ENCODE data around the gene PTDSS2. TPM values are rescaled to one million over a fixed set of nuclear protein-coding genes. Genes with fewer than 3 reads are reported as not detected.
A peak's percentile ranks its signal among the peaks of the same experiment; 100 is the strongest.

PTDSS2 gene
- total and polyA plus RNA-seq, 9 of the 15 experiments (the other 6 are each of a cell fraction or from before 2014, with no cell fraction given), result 0.45 to 53.9 (median 17.2) TPM

DNA sequence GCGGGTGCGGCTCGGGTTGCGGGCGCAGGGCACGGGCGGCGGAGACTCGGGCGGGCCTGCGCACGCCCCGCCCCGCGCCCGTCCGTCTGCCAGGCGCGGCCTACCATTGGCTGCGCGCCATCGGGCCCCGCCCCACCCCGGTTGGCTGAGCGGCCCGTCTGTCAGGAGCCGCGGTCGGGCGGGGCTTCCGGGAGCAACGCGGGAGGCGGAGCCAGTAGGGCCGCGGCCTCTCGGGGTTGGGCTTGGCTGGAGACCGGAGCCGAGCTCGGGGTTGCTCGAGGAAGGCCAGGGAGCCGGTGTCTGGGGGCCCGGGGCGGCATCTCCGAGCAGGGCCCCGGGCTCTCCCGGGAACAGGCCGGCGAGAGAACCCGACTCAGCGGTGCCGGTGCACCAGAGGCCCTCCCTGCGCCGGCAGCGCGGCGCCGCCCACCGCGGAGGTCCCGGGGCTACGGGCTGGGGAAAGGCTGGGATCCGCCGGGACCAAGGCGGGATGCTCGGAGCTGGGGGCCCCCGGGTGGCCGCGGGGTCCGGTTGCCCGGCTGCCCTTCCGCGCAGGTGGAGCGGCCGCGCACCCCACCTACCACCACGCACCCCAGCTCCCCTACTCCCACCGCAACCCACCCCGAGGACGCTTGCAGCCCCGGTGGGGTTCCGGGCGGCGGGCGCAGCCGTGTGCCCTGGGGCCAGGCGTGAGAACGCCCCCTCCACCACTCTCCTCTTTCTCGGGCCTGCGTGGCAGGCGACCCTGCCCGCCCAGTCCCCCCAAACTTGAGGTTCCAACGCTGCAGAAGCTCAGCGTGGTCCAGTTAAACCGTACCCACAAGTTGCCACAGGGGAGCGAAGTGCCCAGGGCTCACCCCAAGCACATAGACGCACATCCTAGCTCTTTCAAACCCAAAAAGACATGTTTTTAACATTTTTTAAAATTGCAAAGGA is 85.7 kb downstream of the PTDSS2 start, which contains the start of gene HRAS (continued):
- TF ChIP-seq PHTF2 (CRISPR knock-in tag; IDR thresholded peaks at IDR 0.05) (no peak), ETS2 (tag; IDR thresholded peaks at IDR 0.05; ENCODE audit: borderline replicate concordance, poor library complexity, severe bottlenecking) (no peak), ESRRB (CRISPR knock-in tag; IDR thresholded peaks at IDR 0.05; ENCODE audit: borderline replicate concordance) (no peak), ZNF431 (CRISPR knock-in tag; IDR thresholded peaks at IDR 0.05) (no peak), BRF1 (IDR thresholded peaks at IDR 0.05; ENCODE audit: borderline replicate concordance, extremely low read depth, insufficient read length) (no peak), ZNF436 (CRISPR knock-in tag; IDR thresholded peaks at IDR 0.05) (no peak), PML (IDR thresholded peaks at IDR 0.05; ENCODE audit: low read length) (no peak; the same call in 1 of the 2 replicates), ZBTB8A (IDR thresholded peaks at IDR 0.05; ENCODE audit: partially characterized antibody) (no peak), STAG1 (CRISPR knock-in tag; IDR thresholded peaks at IDR 0.05; ENCODE audit: borderline replicate concordance) (no peak), ZBED1 (IDR thresholded peaks at IDR 0.05) (no peak), ZKSCAN3 (CRISPR knock-in tag; IDR thresholded peaks at IDR 0.05) (no peak), MAX (CRISPR knock-in tag; IDR thresholded peaks at IDR 0.05) (no peak), FIP1L1 (IDR thresholded peaks at IDR 0.05; ENCODE audit: low read depth, low read length, poor library complexity, severe bottlenecking) (peak; percentile 29), ZBTB1 (CRISPR knock-in tag; IDR thresholded peaks at IDR 0.05; ENCODE audit: borderline replicate concordance, low read depth) (peak; percentile 68; the same call in 1 of the 2 replicates), SRSF7 (optimal IDR thresholded peaks at IDR 0.05; ENCODE audit: low read depth, low read length) (no peak), SETDB1 (IDR thresholded peaks at IDR 0.05; ENCODE audit: low read length) (no peak), PCBP1 (IDR thresholded peaks at IDR 0.05; ENCODE audit: low read depth, low read length, poor library complexity, severe bottlenecking) (peak; percentile 83), SMAD3 (CRISPR knock-in tag; conservative IDR thresholded peaks at IDR 0.05) (no peak), ZFP1 (CRISPR knock-in tag; IDR thresholded peaks at IDR 0.05) (no peak), MXI1 (IDR thresholded peaks at IDR 0.05; ENCODE audit: low read depth, low read length) (no peak), HNRNPLL (IDR thresholded peaks at IDR 0.05; ENCODE audit: low read depth, low read length, poor library complexity, severe bottlenecking) (peak; percentile 66), CC2D1A (IDR thresholded peaks at IDR 0.05) (no peak), JUNB (CRISPR knock-in tag; conservative IDR thresholded peaks at IDR 0.05) (no peak), WHSC1 (IDR thresholded peaks at IDR 0.05; ENCODE audit: low read length) (no peak), DNMT1 (IDR thresholded peaks at IDR 0.05) (no peak), NCOA1 (IDR thresholded peaks at IDR 0.05; ENCODE audit: low read depth) (no peak), ZNF384 (IDR thresholded peaks at IDR 0.05; ENCODE audit: low read depth, low read length) (no peak)
- TF ChIP-seq, protein P1, sequence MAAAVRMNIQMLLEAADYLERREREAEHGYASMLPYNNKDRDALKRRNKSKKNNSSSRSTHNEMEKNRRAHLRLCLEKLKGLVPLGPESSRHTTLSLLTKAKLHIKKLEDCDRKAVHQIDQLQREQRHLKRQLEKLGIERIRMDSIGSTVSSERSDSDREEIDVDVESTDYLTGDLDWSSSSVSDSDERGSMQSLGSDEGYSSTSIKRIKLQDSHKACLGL (CRISPR knock-in tag; IDR thresholded peaks at IDR 0.05; ENCODE audit: borderline replicate concordance, poor library complexity, severe bottlenecking), result no peak
- TF ChIP-seq, protein P2, sequence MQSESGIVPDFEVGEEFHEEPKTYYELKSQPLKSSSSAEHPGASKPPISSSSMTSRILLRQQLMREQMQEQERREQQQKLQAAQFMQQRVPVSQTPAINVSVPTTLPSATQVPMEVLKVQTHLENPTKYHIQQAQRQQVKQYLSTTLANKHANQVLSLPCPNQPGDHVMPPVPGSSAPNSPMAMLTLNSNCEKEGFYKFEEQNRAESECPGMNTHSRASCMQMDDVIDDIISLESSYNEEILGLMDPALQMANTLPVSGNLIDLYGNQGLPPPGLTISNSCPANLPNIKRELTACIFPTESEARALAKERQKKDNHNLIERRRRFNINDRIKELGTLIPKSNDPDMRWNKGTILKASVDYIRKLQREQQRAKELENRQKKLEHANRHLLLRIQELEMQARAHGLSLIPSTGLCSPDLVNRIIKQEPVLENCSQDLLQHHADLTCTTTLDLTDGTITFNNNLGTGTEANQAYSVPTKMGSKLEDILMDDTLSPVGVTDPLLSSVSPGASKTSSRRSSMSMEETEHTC (IDR thresholded peaks at IDR 0.05), result no peak
